ENCODE measurements around the gene TRHDE.

TRHDE gene

GRCh38 chr12:72679147-72679757 is 407.1 kb downstream of the TRHDE start:
- no peak overlapping the region for H3K4me3 ChIP-seq (ENCODE audit: insufficient read depth, low read length, poor library complexity, severe bottlenecking)

GRCh38 chr12:72681028-72681427 is 408.9 kb downstream of the TRHDE start:
- H3K4me3 ChIP-seq (ENCODE audit: insufficient read depth, low read length, poor library complexity, severe bottlenecking): no peak overlapping the region
- H3K9me3 ChIP-seq (ENCODE audit: insufficient read depth, low read length): no peaks in the 10 kb centered on the region
- TF ChIP-seq EZH2phosphoT487 (conservative IDR thresholded peaks at IDR 0.05; ENCODE audit: low read length): no peak
- TF ChIP-seq CTCF (IDR thresholded peaks at IDR 0.05; ENCODE audit: insufficient read depth, low read length, poor library complexity, severe bottlenecking): no peak
- no peaks in the 10 kb centered on the region for H3K27me3 ChIP-seq (ENCODE audit: low read length)
- no peaks in the 10 kb centered on the region for H3K36me3 ChIP-seq (ENCODE audit: low read length)
- no peak overlapping the region for H2AFZ ChIP-seq (ENCODE audit: low read depth, low read length, severe bottlenecking)
- H3K9ac ChIP-seq (ENCODE audit: low read length): no peak overlapping the region
- no peaks in the 10 kb centered on the region for H3K79me2 ChIP-seq (ENCODE audit: insufficient read depth, low read length)
- H4K20me1 ChIP-seq (ENCODE audit: low read depth, low read length): no peaks in the 10 kb centered on the region
- H3K9me2 ChIP-seq (replicated peaks; ENCODE audit: insufficient read depth, low read length): no peaks in the 10 kb centered on the region
- no peak overlapping the region for H3K4me2 ChIP-seq (ENCODE audit: low read depth, low read length, poor library complexity, severe bottlenecking)
- no peaks in the 10 kb centered on the region for H3F3A ChIP-seq (ENCODE audit: insufficient read depth)
- no peak overlapping the region for H3K27ac ChIP-seq (ENCODE audit: low read depth, low read length)

More at GRCh38 chr12:72679147-72679757, 407.1 kb downstream of the TRHDE start:
- Histone ChIP-seq H3K36me3 (ENCODE audit: low read length) (no peaks in the 10 kb centered on the region), H3K79me2 (ENCODE audit: insufficient read depth, low read length) (no peaks in the 10 kb centered on the region), H3K27me3 (ENCODE audit: low read length) (no peaks in the 10 kb centered on the region), H3K9me3 (ENCODE audit: insufficient read depth, low read length) (no peaks in the 10 kb centered on the region), H4K20me1 (ENCODE audit: low read depth, low read length) (no peaks in the 10 kb centered on the region), H3K9ac (ENCODE audit: low read length) (no peak overlapping the region), H3K27ac (ENCODE audit: low read depth, low read length) (no peak overlapping the region), H3F3A (ENCODE audit: insufficient read depth) (no peaks in the 10 kb centered on the region), H3K4me2 (ENCODE audit: low read depth, low read length, poor library complexity, severe bottlenecking) (no peak overlapping the region), H3K9me2 (replicated peaks; ENCODE audit: insufficient read depth, low read length) (no peaks in the 10 kb centered on the region), H2AFZ (ENCODE audit: low read depth, low read length, severe bottlenecking) (no peak overlapping the region)
- no peak for TF ChIP-seq EZH2phosphoT487 (conservative IDR thresholded peaks at IDR 0.05; ENCODE audit: low read length)
- TF ChIP-seq CTCF (IDR thresholded peaks at IDR 0.05; ENCODE audit: insufficient read depth, low read length, poor library complexity, severe bottlenecking): no peak

- Histone ChIP-seq H3K27ac (ENCODE audit: low read depth, low read length) (no peak overlapping the region), H3K4me3 (ENCODE audit: insufficient read depth, low read length, poor library complexity, severe bottlenecking) (no peak overlapping the region), H3K9ac (ENCODE audit: low read length) (no peak overlapping the region), H3K9me3 (ENCODE audit: insufficient read depth, low read length) (no peaks in the 10 kb centered on the region), H3F3A (ENCODE audit: insufficient read depth) (no peaks in the 10 kb centered on the region), H3K36me3 (ENCODE audit: low read length) (no peaks in the 10 kb centered on the region), H2AFZ (ENCODE audit: low read depth, low read length, severe bottlenecking) (no peak overlapping the region), H3K27me3 (ENCODE audit: low read length) (no peaks in the 10 kb centered on the region), H3K79me2 (ENCODE audit: insufficient read depth, low read length) (no peaks in the 10 kb centered on the region), H3K4me2 (ENCODE audit: low read depth, low read length, poor library complexity, severe bottlenecking) (no peak overlapping the region), H4K20me1 (ENCODE audit: low read depth, low read length) (no peaks in the 10 kb centered on the region), H3K9me2 (replicated peaks; ENCODE audit: insufficient read depth, low read length) (no peaks in the 10 kb centered on the region)
- no peak for TF ChIP-seq EZH2phosphoT487 (conservative IDR thresholded peaks at IDR 0.05; ENCODE audit: low read length)
- TF ChIP-seq CTCF (IDR thresholded peaks at IDR 0.05; ENCODE audit: insufficient read depth, low read length, poor library complexity, severe bottlenecking): no peak
Observed at GRCh38 chr12:72684491-72684890, 412.3 kb downstream of the TRHDE start.

All from SU-DHL-6 (cell line).